DMS53 (cell line): ENCODE results near the gene PSAT1.

Source experiments
- DNase-seq: peaks from one replicate; lab custom pipeline; 2025; lab: John Stamatoyannopoulos, UW

The PSAT1 gene

GRCh38 chr9:78365748-78366697 is 69.1 kb downstream of the PSAT1 start:
- DNase-seq: peak; percentile 42

GRCh38 chr9:78366827-78367226 is 69.9 kb downstream of the PSAT1 start:
- DNase-seq: no peak

- no peak for DNase-seq
Measured at GRCh38 chr9:78368236-78368635, 71.3 kb downstream of the PSAT1 start.

- DNase-seq: peak; percentile 74
Measured at GRCh38 chr9:78369639-78370219, 72.8 kb downstream of the PSAT1 start.

GRCh38 chr9:78370991-78371390 is 74.1 kb downstream of the PSAT1 start:
- no peak for DNase-seq

- no peak for DNase-seq
Measured at GRCh38 chr9:78371981-78372380, 75.1 kb downstream of the PSAT1 start.
